Stimulated activated CD8-positive, alpha-beta memory T cell treated with anti-CD3 and anti-CD28 coated beads, Interleukin-7, amount 100 ng/mL, for 1 hour (primary cell): ENCODE results near the gene P2RX6.
"Not testable (repeated sequence)": the region's sequence is repeated elsewhere in the genome, so short reads cannot be mapped to it uniquely, and the experiment has no call there.

Experiments used
- DNase-seq, 2 donors: peaks; one replicate each; pipeline ENCODE4 v3.0.0-alpha.2; 2020; ENCODE audit warnings: low read depth in 2 of 2

P2RX6 gene

DNA sequence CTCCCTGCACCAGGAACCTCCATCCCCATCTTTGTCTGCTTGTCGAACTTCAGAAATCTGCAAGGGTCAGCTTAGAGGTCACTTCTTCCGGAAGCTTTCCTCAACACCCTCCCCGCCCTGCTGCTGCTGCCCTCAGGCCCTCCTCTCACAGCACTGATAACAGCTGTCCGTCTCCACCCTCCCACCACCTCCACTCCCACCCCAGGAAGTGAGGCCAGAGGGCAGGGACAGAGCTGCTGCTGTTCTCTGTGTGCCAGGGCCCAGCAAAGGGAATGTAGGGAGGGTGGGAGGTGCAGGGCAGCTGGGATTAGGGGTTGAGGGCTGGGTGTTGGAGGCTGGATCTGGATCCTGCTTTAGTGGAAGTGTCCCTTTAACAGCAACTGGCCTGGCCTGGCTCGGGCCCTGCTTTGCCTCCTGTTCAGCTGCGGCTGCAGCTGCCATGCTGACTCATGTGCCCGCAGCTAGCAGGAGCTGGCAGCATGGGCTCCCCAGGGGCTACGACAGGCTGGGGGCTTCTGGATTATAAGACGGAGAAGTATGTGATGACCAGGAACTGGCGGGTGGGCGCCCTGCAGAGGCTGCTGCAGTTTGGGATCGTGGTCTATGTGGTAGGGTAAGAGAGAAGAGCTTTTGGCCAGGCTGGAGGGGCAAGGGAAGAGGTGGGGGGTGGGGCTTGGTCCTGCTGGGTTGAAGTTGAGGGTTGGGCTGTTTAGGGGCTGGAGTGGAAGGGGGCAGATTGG is at the start of gene P2RX6:
TSS of gene P2RX6 (plus strand) at position 440 of the 740 bp plus-strand sequence. CDS start at position 450, 10 bp downstream.
- no peak for DNase-seq

DNA sequence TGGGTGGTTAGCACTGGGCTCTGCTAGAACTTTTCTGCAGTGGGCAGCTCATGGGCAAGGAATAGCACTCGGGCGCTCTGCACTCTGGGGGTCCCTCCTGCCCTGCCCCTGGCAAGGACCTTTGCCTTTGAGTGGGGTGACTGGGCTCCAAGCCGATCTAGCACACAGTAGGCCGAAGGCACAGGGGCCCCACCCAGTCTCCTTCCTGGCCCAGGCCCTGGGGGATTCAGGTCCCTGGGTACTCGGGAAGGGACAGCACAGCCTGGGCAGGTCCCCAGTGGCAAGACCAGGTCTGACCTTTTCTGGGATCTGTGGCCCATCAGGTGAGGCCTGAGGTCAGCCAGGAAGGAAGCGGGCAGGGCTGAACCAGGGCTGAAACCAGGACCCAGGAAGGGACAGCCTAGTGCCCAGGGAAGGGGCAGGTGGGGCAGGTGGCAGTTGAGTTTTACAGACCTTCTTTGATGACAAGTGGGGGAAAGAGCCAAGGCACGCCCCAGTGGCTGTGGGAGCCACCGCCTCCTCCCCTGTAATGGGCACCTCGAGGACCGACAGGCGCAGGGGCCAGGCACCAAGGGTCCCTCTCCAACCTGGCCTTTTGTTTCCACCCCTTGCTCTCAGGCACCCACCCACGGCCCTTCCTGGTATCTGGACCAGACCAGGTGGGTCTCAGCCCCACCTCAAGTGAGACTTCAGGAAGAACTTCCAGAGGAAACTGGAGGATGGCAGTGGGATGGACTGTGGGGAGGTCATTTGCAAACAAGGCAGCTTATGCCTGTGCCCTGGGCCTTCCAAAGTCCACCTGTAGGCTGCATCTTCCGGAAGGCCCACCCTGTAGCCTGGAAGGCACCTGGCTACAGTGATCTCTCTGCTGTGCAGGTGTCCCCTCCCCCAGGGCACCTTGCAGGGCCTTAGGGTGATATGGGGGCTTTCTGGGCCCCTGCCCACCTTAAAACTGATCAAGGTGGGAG is 48.8 kb upstream of the P2RX6 start:
- DNase-seq: no peak

DNA sequence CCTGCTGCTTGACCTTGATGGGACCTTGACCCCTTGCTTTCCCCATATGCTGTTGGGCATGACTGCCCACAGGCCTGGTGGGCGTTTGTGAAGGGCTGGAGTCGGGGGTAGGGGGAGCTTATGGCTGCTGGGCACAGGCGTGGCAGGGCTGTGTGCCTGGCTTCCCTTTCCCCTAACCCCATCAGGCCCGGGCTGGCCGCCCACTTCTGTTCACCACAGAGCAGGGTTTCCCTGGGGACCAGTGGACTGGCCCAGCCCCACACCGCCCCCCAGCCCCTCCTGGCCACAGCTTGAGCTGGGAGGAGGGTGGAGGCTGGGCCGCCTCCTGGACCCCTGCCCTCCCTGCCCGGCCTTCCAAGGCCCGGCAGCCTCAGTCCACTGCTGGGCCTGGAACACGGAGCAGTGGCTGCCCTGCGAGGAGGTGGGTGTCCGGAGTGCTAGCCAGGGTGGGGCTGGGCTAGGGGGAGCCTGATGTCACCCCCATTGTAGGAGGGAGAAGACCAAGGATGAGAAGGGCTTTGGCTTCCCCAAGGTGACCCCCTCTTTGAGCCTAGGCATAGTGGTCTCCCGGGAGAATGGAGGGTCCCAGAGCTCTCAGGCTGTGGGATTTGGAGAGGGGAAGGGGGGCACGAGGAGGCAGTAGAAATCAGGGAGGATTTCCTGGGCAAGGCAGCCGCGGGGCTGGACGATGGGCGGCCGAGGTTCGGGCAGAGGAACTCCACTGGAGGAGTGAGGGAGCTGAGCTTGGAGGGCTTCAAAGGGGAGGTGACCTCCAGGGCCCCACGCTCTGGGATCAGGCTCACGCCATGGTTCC is 47.9 kb upstream of the P2RX6 start, which contains the start of gene AIFM3:
TSS of gene AIFM3 (plus strand) at position 373 of the 814 bp plus-strand sequence. CDS start 690 bp downstream, outside the sequence.
- no peak for DNase-seq

DNA sequence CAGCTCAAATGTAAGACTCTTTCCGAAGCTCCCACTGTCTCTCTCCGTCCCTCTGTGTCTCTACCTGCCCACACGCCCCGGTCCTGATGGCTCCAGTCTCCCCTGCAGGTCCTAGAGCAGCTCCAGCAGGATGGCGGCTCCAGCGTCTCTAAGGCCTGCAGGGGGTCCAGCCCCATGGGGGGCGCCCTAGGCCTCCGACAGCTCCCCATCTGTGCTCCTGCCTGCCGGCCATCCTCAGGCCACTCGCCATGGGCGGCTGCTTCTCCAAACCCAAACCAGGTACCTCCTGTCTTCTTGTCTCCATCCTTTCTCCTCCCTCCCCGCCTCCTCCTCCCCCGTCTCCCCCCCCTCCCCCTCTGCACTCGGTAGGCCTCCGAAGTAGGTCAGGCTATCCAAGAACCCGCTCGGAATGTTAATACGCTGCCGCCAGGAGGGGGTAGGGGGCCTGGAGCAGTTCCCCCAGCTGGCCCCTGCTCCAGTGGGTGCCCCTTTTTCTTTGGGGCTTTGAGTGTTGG is 47.2 kb upstream of the P2RX6 start:
- DNase-seq: no peak

DNA sequence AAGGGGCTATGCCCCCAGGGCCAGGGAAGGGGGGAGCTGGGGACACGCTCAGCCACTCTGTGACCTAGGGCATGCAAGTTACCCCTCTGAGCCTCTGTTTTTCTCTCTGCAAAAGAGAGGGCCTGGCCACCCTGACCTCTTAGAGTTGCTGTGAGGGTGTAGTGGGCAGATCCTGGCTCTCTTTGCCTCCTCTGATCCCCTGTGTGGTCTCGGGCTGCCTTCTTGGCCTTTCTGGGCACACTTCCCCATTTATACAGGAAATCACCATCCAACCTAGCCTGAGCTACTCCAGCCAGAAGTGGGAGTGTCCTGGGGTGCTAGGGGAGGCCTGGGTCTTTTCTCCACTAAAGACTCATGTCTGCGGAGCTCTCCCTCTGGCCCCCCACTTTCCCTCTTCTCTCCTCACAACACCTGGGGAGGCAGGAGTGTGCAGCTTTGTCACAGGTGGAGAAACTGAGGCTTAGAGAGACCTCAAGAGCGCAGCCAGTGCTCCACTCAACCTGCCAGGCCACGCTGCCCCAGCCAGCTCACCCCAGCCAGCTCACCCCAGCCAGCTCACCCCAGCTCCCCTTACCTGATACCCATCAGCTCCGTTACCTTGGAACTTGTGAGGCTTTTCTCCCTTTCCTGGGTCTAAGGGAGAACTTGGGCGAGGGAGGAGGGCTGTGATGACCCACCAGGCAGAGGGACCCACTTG is 46.5 kb upstream of the P2RX6 start:
- DNase-seq: no peak

DNA sequence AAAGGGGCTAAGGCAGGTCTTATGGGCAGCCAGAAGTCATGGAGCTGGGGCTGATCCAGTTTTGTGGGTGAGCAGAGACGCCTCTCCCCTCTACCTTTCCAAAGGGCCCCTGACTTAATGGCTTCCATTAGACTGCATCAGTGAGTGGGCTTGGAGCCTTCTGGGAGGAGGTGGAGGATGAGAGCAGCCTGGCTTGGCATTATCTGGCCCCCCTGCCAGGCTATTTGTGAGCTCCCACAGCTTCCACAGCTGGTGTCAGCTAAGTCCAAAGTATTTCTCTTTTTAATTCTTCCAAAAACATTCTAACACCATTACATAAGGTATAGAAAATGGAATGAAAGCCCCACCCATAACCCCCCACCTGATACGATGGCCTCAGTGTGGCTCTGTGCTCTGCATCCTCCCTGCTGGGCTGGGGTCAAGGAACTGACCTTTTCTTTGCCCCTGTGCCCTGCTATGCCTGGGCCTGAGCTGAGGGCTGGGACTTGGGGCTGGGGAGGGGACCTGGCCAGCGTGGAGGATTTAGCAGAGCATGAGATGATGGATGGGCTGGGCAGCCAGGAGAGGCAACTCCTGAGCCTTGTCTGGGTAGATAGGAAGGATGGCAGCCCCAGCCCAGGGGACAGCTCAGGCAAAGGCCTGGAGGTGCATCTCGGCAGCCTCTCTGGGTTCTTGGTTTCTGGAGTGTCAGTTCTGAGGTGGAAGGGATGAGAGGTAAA is 43.9 kb upstream of the P2RX6 start:
- no peak for DNase-seq

DNA sequence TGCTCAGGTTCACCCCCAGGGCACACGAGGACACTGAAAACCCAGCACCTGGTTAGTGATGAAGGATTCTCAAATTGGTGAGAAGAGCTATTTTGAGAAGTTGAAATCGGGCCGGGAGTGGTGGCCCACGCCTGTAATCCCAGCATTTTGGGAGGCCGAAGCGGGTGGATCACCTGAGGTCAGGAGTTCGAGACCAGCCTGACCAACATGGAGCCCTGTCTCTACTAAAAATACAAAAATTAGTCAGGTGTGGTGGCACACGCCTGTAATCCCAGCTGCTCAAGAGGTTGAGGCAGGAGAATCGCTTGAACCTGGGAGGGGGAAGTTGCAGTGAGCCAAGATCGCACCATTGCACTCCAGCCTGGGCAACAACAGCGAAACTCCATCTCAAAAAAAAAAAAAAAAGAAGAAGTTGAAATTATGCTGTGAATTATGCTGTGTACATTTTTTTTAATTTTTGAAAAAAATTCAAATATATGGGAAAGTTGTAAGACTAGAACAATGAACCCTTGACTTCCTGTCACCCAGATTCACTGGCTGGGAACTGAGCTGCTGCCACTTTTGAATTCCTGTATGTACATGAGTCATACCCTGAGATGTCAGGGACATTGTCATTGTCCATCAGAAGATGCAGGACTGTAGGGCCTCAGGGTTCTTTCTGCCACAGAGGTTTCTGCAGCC is 42.8 kb upstream of the P2RX6 start:
- DNase-seq: not testable (repeated sequence)

DNA sequence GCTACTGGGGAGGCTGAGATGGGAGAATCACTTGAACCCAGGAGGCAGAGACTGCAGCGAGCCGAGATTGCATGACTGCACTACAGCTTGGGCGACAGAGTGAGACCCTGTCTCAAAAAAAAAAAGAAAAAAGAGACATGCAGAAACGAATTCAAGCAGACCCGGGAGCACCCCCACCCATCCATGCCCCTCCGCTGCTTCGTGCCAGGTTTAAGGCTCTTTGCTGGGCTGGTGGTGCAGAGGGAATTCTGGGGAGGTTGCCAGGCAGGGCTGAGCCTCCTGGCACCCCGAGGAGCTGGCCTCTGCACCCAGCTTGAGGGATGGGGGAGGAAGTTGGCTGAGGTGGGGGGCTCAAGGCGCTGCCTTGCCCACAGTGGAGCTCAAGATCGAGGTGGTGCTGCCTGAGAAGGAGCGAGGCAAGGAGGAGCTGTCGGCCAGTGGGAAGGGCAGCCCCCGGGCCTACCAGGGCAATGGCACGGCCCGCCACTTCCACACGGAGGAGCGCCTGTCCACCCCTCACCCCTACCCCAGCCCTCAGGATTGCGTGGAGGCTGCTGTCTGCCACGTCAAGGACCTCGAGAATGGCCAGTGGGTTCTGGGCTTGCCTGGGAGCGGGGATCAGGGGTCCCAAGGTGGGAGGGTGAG is 41.9 kb upstream of the P2RX6 start:
- no peak for DNase-seq

DNA sequence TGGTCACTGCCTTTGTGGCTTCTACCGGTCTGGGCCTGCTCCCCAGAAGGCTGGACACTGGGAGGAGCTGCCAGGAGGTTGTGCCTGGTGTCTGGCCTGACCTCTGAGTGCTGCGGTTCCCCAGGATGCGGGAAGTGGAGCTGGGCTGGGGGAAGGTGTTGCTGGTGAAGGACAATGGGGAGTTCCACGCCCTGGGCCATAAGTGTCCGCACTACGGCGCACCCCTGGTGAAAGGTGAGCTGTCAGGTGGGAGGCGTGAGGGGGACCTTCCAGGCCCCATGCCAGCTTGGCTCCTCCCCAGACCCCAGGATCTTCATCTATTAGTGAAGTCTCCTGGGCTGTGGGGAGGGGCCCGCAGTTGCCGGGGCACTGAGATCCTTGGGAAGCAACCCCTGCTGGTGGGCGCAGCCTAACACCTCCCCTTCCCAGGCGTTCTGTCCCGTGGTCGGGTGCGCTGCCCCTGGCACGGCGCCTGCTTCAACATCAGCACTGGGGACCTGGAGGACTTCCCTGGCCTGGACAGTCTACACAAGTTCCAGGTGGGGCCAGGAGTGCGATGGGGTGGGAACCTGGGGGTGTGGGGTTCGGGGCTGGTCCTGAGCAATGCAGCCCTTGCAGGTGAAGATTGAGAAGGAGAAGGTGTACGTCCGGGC is 41.2 kb upstream of the P2RX6 start:
- no peak for DNase-seq

DNA sequence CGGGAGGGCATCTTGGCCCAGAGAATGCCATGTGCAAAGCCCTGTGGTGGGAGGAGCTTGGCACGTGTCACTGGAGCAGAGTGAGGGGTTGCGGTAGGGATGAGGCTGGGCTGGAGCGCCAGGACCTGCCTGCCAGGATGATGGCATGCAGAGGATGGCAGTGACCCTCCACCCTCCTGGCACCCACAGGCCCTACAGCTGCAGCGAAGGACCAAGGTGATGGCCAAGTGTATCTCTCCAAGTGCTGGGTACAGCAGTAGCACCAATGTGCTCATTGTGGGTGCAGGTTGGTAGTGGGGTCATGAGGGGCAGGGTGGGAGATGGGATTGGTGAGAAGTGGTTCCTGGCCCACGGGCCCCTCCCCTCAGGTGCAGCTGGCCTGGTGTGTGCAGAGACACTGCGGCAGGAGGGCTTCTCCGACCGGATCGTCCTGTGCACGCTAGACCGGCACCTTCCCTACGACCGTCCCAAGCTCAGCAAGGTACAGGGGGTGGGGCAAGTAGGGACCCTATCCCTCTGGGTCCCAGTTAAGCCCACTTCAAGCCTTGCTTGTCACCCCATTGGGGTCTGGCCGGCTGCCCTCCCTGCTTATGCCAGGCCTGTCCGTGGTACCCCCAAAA is 40.5 kb upstream of the P2RX6 start:
- DNase-seq: no peak

DNA sequence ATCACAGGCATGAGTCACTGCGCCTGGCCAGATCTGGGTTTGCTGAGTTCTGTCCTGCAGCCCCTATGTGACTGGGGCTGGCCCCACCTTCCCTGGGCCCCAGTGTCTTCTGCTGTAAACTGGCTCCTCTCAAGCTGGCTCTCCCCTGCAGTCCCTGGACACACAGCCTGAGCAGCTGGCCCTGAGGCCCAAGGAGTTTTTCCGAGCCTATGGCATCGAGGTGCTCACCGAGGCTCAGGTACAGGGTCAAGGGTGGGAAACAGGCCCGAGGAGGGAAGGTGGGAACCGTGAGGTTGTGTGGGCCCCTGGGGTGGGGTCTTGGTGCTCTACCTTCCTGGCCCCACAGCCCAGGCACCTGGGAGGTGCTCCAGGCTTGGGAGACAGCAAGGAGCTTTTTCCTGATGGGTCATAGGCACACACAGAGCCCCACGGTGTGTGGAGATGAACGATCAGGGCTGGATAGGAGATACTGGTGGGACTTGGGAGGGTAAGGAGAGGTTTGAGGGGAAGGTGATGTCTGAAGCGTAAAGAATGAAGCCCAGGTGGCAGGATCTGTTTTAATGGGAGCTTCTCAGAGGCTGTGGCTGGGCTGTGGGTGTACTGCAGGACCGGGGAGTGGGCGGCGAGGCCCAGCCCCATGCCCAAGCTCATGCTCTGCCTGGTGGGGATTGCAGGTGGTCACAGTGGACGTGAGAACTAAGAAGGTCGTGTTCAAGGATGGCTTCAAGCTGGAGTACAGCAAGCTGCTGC is 39.2 kb upstream of the P2RX6 start:
- DNase-seq: no peak

DNA sequence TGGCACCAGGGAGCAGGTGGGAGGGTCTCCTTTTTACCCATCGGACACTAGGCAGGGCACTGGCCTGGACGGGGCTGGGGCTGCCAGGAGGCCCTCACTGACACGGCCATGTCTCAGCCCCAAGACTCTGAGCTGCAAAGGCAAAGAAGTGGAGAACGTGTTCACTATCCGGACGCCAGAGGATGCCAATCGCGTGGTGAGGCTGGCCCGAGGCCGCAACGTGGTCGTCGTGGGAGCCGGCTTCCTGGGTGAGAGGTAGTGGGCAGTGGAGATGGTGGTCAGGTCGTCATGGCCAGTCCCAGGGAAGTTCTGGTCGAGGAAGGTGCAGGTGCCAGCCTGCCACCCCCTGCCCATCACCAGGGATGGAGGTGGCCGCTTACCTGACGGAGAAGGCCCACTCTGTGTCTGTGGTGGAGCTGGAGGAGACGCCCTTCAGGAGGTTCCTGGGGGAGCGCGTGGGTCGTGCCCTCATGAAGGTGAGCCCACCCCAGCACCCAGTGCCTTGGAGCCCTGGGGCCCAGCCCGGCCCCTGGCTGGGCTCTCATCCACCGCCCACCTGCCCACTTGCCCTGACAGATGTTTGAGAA is 38.6 kb upstream of the P2RX6 start:
- no peak for DNase-seq

DNA sequence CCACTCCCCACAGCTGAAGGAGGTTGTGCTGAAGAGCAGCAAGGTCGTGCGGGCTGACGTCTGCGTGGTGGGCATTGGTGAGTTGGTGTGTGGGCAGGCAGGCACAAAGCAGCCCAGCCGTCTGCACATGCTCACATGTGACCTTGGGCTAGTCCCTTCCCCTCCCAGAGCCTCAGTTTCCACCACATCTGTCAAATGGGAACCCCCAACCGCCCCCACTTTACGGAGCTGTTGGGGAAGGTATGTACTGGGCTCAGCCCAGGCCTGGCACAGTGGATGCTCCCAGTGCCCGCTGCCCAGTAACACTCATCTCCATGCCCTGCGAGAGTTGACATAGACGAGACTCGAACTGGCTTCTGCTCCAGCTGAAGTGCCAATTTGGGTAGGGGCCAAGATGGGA is 37.9 kb upstream of the P2RX6 start:
- DNase-seq: no peak

DNA sequence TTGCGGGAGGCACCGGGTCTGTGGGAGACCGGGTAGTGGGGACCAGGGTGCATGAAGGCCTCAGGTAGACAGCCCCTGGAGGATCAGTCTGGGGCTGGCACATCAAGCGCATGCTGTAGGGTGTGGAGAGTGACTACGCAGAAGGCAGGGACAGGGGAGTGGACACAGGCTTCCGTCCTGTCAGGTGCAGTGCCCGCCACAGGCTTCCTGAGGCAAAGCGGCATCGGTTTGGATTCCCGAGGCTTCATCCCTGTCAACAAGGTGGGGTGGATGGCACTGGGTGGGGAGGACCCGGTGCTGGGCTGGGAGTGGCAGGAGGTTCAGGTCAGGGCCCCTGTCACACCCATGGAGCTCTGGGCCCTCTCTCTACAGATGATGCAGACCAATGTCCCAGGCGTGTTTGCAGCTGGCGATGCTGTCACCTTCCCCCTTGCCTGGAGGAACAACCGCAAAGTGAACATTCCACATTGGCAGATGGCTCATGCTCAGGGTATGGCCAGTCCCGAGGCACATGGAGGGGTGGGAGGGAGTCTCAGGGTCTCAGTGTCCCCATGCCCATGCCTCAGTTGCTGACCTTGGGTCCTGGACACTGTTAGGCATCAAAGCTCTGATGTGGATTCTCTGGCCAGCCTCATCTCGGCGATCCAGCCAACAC is 37.3 kb upstream of the P2RX6 start:
- DNase-seq: no peak

DNA sequence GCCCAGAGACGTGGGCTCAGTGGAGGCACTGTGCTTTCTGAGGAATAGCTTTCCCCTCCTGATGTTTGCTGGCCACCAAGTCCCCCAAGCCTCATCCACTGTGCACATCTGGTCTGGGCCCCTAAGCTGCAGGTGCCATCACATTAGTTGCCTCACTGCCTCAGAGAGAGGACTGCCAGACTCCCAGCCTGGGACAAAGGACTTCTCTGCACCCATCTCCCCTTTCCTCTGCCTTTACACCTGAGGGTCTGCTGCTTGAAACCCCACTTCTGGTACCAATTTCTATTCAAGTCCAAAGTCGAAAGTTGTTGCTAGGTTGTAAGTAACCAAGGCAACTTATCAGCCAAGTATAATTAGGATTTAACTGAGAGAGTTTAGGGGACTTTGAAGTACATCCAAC is 36.5 kb upstream of the P2RX6 start:
- no peak for DNase-seq

DNA sequence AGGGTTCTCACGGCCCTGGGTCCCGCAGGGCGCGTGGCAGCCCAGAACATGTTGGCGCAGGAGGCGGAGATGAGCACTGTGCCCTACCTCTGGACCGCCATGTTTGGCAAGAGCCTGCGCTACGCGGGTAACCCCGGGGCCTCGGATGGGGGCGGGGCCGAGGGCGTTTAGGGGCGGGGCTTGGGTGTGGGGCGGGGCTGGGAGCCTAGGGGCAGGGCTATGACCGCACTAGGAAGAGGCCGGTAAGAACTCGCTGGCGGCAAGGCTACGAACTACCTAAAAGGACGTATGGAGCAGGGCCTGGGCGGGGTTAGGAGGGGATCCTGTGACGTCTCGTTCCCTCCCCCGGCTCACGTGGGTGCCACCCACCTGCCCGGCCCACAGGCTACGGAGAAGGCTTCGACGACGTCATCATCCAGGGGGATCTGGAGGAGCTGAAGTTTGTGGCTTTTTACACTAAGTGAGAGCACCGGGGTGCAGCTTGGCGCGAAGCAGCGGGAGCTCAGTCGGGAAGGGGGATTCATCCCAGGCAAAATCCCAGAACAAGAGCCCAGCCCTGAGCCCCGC is 35.6 kb upstream of the P2RX6 start:
- peak in 1 of 2 donors; percentile 15 for DNase-seq
